Smooth muscle cell (in vitro differentiated cells): ENCODE results near the gene GIMAP4. TPM values are rescaled to one million over a fixed set of nuclear protein-coding genes. Genes with fewer than 3 reads are reported as not detected.
"Not testable (repeated sequence)": the region's sequence is repeated elsewhere in the genome, so short reads cannot be mapped to it uniquely, and the experiment has no call there.

Experiments
- DNase-seq: peaks from one replicate; lab custom pipeline; 2025; ENCODE audit not compliant: unreplicated experiment; lab: John Stamatoyannopoulos, UW
- H2AFZ ChIP-seq: fragments of 200-600 bp; sonication (generic); 2 replicates; pipeline ENCODE4 v1.6.0; 2016; ENCODE audit warnings: antibody characterized with exemption, low read depth, mild to moderate bottlenecking
- H3F3A ChIP-seq: fragments of 200-600 bp; sonication (generic); 2 replicates; pipeline ENCODE4 v1.6.0; 2017; ENCODE audit warnings: antibody characterized with exemption, low read depth
- H3K27ac ChIP-seq: fragments of 200-600 bp; sonication (generic); 2 replicates; pipeline ENCODE4 v1.5.1; 2016; ENCODE audit warnings: low read depth, mild to moderate bottlenecking
- H3K27me3 ChIP-seq: fragments of 200-600 bp; sonication (generic); 2 replicates; pipeline ENCODE4 v1.6.1; 2016; ENCODE audit warnings: low read depth, mild to moderate bottlenecking
- H3K36me3 ChIP-seq: fragments of 200-600 bp; sonication (generic); 2 replicates; pipeline ENCODE4 v1.5.1; 2016; ENCODE audit warnings: low read depth
- H3K4me1 ChIP-seq: fragments of 200-600 bp; sonication (generic); 2 replicates; pipeline ENCODE4 v1.5.1; 2016; ENCODE audit warnings: low read depth
- H3K4me2 ChIP-seq: fragments of 200-600 bp; sonication (generic); 2 replicates; pipeline ENCODE4 v1.6.0; 2016; ENCODE audit warnings: mild to moderate bottlenecking
- H3K4me3 ChIP-seq: fragments of 200-600 bp; sonication (generic); 2 replicates; pipeline ENCODE4 v1.5.1; 2016; ENCODE audit warnings: mild to moderate bottlenecking
- H3K79me2 ChIP-seq: fragments of 200-600 bp; sonication (generic); 2 replicates; pipeline ENCODE4 v1.6.0; 2016; ENCODE audit warnings: low read depth, mild to moderate bottlenecking
- H3K9ac ChIP-seq: fragments of 200-600 bp; sonication (generic); 2 replicates; pipeline ENCODE4 v1.6.0; 2016; ENCODE audit warnings: low read depth
- H3K9me3 ChIP-seq: fragments of 200-600 bp; sonication (generic); replicated peaks from 2 replicates; pipeline ENCODE4 v1.5.1; 2016; ENCODE audit warnings: low read depth
- H4K20me1 ChIP-seq: fragments of 200-600 bp; sonication (generic); 2 replicates; pipeline ENCODE4 v1.6.0; 2016; ENCODE audit warnings: low read depth
- CTCF ChIP-seq: fragments of 200-600 bp; sonication (generic); IDR thresholded peaks from 2 replicates; pipeline ENCODE4 v1.5.1; 2017; ENCODE audit warnings: borderline replicate concordance, mild to moderate bottlenecking, antibody characterized with exemption; ENCODE audit not compliant: insufficient read depth, poor library complexity, severe bottlenecking
- WGBS: methylation state at CpG from one replicate; pipeline ENCODE4 v1.1.7; 2016; ENCODE audit warnings: low lambda C conversion rate; 5-methylcytosine and 5-hydroxymethylcytosine counted together
- polyA plus RNA-seq: library from polyadenylated mRNA; unstranded; fragments of >200 nt; fragmentation: Nextera tagmentation; extraction: Ambion mirVana; gene quantifications from 2 replicates; pipeline ENCODE4 v1.2.1, GENCODE V29; 2016
- total RNA-seq: library from RNA; depleted of rRNA; stranded (reverse); fragments of >200 nt; gene quantifications from 2 replicates; pipeline ENCODE4 v1.2.3, GENCODE V29; 2014

GIMAP4 gene
- total and polyA plus RNA-seq, 2 experiments from 2014 or later = not detected

- no peak for TF ChIP-seq CTCF
- no peaks in the 10 kb centered on the region for H3K27me3 ChIP-seq
- no peak overlapping the region for H3K4me3 ChIP-seq
- WGBS = 59% methylated on average over 3 of the region's 3 CpGs
- H3K4me1 ChIP-seq = no peaks in the 10 kb centered on the region
- H3K4me2 ChIP-seq = no peak overlapping the region
- no peaks in the 10 kb centered on the region for H3F3A ChIP-seq
- H3K9ac ChIP-seq = no peak overlapping the region
- no peaks in the 10 kb centered on the region for H3K9me3 ChIP-seq
- no peak overlapping the region for H2AFZ ChIP-seq
- no peak for DNase-seq
- H3K79me2 ChIP-seq = no peaks in the 10 kb centered on the region
- H3K27ac ChIP-seq = no peak overlapping the region
- no peaks in the 10 kb centered on the region for H3K36me3 ChIP-seq
- H4K20me1 ChIP-seq = no peaks in the 10 kb centered on the region
Measured at GRCh38 chr7:150612925-150613324, 45.7 kb downstream of the GIMAP4 start.

GRCh38 chr7:150613880-150614279 lies 46.7 kb downstream of the GIMAP4 start:
- Histone ChIP-seq H3K79me2 (no peaks in the 10 kb centered on the region), H3K27me3 (no peaks in the 10 kb centered on the region), H3F3A (no peaks in the 10 kb centered on the region), H3K4me1 (no peaks in the 10 kb centered on the region), H3K36me3 (no peaks in the 10 kb centered on the region), H4K20me1 (no peaks in the 10 kb centered on the region), H3K4me2 (no peak overlapping the region), H3K4me3 (no peak overlapping the region), H3K9ac (no peak overlapping the region), H3K27ac (no peak overlapping the region), H3K9me3 (no peaks in the 10 kb centered on the region), H2AFZ (no peak overlapping the region)
- WGBS = 62% methylated on average over 1 of the region's 1 CpG
- DNase-seq = no peak
- TF ChIP-seq CTCF = no peak

GRCh38 chr7:150614426-150614825 lies 47.2 kb downstream of the GIMAP4 start:
- not testable (repeated sequence) for H3K36me3 ChIP-seq, H3F3A ChIP-seq, H3K4me1 ChIP-seq, H3K27me3 ChIP-seq, H3K9ac ChIP-seq, DNase-seq, H3K4me3 ChIP-seq, H2AFZ ChIP-seq, H3K79me2 ChIP-seq, H3K27ac ChIP-seq, H3K4me2 ChIP-seq, H3K9me3 ChIP-seq, H4K20me1 ChIP-seq
- 80% methylated on average over 1 of the region's 1 CpG for WGBS

- H3K27ac ChIP-seq, H3F3A ChIP-seq, H4K20me1 ChIP-seq, H3K27me3 ChIP-seq, H3K79me2 ChIP-seq, H3K4me1 ChIP-seq, DNase-seq, H3K9ac ChIP-seq, H3K9me3 ChIP-seq, H2AFZ ChIP-seq, H3K4me3 ChIP-seq, H3K36me3 ChIP-seq, H3K4me2 ChIP-seq: not testable (repeated sequence)
- 75% methylated on average over 5 of the region's 5 CpGs for WGBS
Measured at GRCh38 chr7:150615221-150615755, 48.1 kb downstream of the GIMAP4 start.

GRCh38 chr7:150620061-150620460 lies 52.9 kb downstream of the GIMAP4 start:
- no peaks in the 10 kb centered on the region for H3K27me3 ChIP-seq
- WGBS = 83% methylated on average over 3 of the region's 3 CpGs
- no peak overlapping the region for H3K4me2 ChIP-seq
- no peak overlapping the region for H3K27ac ChIP-seq
- H4K20me1 ChIP-seq = no peaks in the 10 kb centered on the region
- no peaks in the 10 kb centered on the region for H3K36me3 ChIP-seq
- DNase-seq = no peak
- no peaks in the 10 kb centered on the region for H3K4me1 ChIP-seq
- no peak overlapping the region for H2AFZ ChIP-seq
- no peak overlapping the region for H3K9ac ChIP-seq
- no peak for TF ChIP-seq CTCF
- no peaks in the 10 kb centered on the region for H3K9me3 ChIP-seq
- H3K4me3 ChIP-seq = no peak overlapping the region
- H3K79me2 ChIP-seq = no peaks in the 10 kb centered on the region
- H3F3A ChIP-seq = no peaks in the 10 kb centered on the region
